IPS-18c (cell line): Measurements from ENCODE around the gene OR6B1.
"Not testable (repeated sequence)": the region's sequence is repeated elsewhere in the genome, so short reads cannot be mapped to it uniquely, and the experiment has no call there.

Source experiments
- H3K4me3 ChIP-seq: 2 replicates; pipeline ENCODE4 v1.7.0; 2013; ENCODE audit warnings: low read depth, mild to moderate bottlenecking, low read length, moderate library complexity; ENCODE audit not compliant: insufficient read depth
- H3K9me3 ChIP-seq: one replicate; pipeline ENCODE4 v1.6.1; 2013; ENCODE audit warnings: mild to moderate bottlenecking, low read length, moderate library complexity; ENCODE audit not compliant: control insufficient read depth, insufficient read depth

Gene OR6B1

DNA sequence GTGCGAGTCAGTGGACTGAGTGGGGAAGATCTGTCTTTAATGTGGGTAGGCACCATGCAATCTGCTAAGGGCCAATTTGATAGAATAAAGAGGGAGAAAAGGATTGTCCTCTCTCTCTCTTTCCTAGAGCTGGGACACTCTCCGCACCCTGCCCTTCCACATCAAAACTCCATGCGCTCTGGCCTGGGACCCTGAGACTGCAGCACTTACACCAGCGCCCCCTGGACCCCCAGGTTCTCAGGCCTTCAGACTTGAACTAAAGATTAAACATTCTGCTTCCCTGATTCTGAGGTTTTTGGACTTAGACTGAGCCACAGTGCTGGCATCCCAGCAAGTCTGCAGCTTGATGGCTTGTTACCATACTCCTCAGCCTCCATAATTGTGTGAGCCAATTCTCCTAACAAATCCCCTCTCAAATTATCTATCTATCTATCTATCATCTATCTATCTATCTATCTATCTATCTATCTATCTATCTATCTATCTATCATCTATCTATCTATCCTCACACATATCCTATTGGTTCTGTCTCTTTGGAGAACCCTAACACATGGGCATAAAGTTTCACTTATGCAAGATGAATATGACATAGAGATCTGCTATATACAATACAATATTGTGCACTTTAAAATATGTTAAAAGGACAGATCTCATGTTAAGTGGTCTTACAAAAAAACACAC is 26.2 kb downstream of the OR6B1 start:
- no peak overlapping the region for H3K4me3 ChIP-seq
- no peaks in the 10 kb centered on the region for H3K9me3 ChIP-seq

GRCh38 chr7:144027070-144027469 is 26.9 kb downstream of the OR6B1 start:
- no peaks in the 10 kb centered on the region for H3K9me3 ChIP-seq
- no peak overlapping the region for H3K4me3 ChIP-seq

DNA sequence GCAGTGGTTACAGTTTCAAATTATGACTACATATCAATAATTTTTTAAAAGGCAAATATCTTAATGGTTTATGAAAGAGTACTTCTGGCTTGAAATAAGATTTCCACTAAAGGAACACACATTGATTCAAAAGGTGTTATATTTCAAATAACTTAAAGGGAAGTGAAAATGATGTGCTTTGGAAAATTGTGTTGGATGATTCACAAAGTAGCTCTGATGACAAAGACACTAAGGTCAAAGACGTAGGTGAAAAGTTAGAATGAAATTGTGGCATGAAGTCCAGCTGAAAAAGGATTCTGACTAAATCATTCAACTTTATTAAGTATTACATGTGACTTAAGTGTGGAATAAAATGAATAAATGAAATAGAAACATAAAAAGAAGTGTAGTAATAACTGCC is 27.9 kb downstream of the OR6B1 start:
- H3K4me3 ChIP-seq: no peak overlapping the region
- no peaks in the 10 kb centered on the region for H3K9me3 ChIP-seq

DNA sequence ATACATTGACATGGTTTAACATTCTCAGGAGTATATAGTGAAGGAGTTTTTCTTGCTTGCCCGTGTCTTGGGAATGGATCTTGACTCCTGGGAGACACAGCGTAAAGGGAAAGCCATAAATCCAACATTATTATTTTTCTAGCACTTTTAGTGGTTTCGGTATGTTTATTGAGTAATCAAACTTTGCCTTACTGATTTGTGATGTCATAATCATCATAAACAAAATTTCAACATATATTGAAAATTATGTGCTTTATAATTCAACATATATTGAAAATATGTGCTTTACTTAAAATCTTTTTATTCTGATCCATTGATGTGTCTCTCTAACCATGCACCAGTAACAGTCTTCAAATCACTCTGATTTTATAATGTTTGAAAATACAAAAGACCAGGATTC is 28.4 kb downstream of the OR6B1 start:
- Histone ChIP-seq H3K4me3 (no peak overlapping the region), H3K9me3 (no peaks in the 10 kb centered on the region)

- H3K9me3 ChIP-seq: no peaks in the 10 kb centered on the region
- no peak overlapping the region for H3K4me3 ChIP-seq
Measured at GRCh38 chr7:144032516-144032915, 32.4 kb downstream of the OR6B1 start.

DNA sequence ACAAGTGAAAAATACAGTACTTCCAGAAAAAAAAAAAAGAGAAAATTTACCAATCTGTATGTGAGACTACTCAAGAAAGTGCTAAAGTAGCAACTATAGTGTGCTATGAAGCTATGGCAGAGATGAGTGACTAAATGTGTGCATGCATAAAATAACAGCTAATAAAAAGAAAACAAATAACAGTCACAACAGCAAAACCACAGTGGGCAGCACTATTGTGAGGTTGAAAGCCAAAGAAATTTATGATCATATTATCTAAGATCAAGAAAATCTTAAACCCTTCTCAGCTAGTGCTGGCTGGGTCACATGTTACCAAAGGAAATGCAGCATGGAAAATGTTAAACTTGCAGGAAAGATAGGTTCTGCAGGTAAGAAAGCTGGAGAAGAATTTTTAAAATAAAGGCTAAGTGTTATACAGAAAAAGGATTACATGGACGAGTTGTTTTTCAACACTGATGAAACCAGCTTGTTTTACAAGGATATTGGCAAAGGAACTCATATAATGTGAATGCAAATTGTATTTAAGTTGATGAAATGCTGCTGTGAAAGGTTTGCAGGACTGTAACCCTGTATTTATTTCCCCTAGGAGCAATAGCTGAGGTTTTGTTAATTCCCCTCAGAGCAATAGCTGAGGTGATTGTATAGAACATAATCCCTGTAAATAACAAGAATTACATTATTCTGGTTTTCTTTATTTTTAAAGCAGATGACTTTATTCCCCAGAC is 33.0 kb downstream of the OR6B1 start:
- no peaks in the 10 kb centered on the region for H3K9me3 ChIP-seq
- no peak overlapping the region for H3K4me3 ChIP-seq

DNA sequence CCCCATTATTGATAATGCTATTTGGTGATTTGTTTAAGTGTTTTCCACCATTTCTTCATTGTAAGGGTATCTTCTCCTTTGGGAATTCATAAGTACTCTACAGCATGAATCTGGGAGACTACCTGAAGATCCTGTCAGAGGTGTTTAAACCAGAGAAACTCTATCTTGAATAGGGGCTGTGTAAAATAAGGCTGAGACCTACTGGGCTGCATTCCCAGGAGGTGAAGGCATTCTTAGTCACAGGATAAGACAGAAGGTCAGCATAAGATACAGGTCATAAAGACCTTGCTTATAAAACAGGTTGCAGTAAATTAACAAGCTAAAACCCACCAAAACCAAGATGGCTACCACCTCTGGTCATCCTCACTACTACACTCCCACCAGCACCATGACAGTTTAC is 35.3 kb downstream of the OR6B1 start:
- Histone ChIP-seq H3K4me3 (no peak overlapping the region), H3K9me3 (no peaks in the 10 kb centered on the region)

DNA sequence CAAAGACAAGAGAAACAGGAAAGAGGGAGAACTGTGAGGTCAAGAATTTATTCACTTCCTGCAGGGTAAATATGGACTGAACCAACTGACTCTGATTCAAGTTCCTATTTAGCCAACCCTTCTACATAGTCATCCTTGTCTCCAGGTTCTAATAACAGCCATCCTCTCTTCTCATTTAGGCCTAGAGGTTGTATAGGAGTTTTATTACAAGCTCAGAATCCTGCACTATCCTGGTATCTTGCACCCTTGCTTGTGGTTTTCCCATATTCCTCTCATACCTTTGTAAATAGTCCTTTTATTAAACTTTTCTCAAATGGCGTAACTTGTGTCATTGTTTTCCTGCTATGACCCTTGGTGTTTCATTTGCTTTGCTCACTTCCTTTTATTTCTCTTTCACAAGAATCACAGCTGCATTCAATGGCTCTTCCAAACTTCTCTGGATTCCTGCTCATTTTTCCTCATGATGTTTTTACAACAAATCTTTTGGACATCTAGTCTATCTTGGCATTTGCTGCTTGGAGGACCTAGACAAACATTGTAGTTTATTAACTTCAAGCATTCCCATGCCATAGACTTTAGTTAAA is 36.3 kb downstream of the OR6B1 start:
- no peak overlapping the region for H3K4me3 ChIP-seq
- no peaks in the 10 kb centered on the region for H3K9me3 ChIP-seq

- H3K4me3 ChIP-seq: no peak overlapping the region
- no peaks in the 10 kb centered on the region for H3K9me3 ChIP-seq
Measured at GRCh38 chr7:144037414-144038035, 37.4 kb downstream of the OR6B1 start.

DNA sequence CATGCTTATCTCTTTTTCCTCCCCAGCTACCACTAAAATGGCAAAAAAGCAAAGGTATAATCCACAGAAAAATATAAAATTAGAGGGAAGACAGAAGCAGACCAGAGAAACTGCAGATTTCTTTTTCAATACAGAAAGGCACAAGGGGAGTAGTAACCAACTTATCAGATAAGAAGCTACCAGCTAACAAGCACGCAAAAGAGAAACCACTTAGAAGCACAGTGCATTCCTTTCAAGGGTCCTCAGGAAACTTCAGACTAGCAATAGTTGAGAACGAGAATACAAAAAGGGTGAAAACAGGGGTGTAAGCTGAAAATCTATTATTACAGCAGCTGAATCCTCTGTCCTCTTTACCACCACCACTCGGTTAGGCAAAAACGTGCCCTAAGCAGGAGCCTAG is 38.8 kb downstream of the OR6B1 start:
- Histone ChIP-seq H3K9me3 (no peaks in the 10 kb centered on the region), H3K4me3 (no peak overlapping the region)

GRCh38 chr7:144048648-144049047 is 48.5 kb downstream of the OR6B1 start, which contains the start of gene OR2A5:
Gene OR2A5 (plus strand): TSS chr7:144048948. CDS start chr7:144050402, 1,454 bp downstream.
- no peak within 1 kb of the TSS for H3K4me3 ChIP-seq
- H3K9me3 ChIP-seq: no peaks in the 10 kb centered on the region

DNA sequence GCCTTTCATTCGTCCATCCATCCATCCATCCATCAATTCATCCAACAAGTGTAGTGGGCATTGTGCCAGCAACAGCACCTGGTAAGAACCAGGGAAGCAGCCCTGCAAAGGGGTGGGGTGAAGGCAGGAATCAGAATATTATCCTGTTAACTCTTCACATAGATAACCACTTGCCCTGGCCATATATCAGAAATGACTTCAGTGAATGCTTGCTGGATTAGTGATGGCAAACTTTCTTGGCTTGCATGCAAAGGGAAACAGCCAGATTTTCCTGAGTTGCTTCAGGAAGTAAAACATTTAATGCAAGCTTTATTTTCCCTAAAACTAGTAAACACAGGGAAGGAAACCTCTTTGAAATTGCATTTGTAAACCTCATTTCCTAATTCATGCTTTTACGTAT is 49.4 kb downstream of the OR6B1 start:
- H3K9me3 ChIP-seq: no peaks in the 10 kb centered on the region
- no peak overlapping the region for H3K4me3 ChIP-seq

- no peaks in the 10 kb centered on the region for H3K9me3 ChIP-seq
- H3K4me3 ChIP-seq: no peak overlapping the region
Measured at GRCh38 chr7:144050093-144050492, 50.0 kb downstream of the OR6B1 start.

- not testable (repeated sequence) for H3K9me3 ChIP-seq, H3K4me3 ChIP-seq
Measured at GRCh38 chr7:144050884-144051283, 50.8 kb downstream of the OR6B1 start.

- Histone ChIP-seq H3K4me3 (no peak overlapping the region), H3K9me3 (peaks cover 3% of the 10 kb centered on the region)
Measured at GRCh38 chr7:144057954-144058353, 57.8 kb downstream of the OR6B1 start.
